Measurements from ENCODE around the gene COMT.

COMT gene

DNA sequence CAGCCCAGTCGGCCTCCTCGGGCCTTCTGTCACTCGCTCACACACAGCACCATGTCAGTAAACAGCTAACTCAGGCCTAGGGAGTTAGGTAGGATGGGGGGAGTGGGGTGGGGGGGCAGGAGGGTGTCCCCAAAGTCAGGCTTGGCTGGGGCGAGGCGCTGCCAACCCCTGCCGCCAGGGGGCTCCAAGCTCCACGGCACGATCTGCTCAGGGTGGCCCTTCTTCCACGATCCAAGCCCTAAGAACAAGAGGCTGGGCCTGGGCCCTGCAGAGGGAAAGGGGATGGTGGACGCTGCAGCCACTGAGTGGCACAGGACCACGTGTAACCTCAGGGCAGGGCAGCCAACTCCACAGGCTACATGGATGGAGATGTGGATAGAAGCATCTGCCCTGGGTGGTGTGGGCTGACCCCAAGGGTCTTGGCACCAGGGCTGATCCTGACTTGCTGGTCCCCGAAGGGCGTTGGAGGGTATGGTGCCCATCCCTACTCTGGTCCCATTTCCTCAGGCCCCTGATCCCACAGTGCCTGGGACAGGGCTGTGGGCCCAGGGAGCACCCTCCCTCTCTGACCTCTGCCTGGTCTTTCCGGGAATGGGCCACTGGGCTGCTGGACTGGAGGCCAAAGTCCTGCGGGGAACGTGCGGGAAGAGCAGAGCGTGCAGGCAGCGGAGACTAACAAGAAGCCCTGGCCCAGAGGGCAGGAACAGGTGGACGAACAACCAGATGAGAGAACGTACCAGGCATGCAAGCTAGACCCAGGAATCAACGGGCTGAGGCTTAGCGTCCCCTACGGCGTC is 29.1 kb downstream of the COMT start:
- DNase-seq (ENCODE audit: low spot score): peak; percentile 52

- DNase-seq (ENCODE audit: low spot score): no peak
These were observed 29.9 kb downstream of the COMT start for GRCh38 chr22:19971276-19972124.

DNA sequence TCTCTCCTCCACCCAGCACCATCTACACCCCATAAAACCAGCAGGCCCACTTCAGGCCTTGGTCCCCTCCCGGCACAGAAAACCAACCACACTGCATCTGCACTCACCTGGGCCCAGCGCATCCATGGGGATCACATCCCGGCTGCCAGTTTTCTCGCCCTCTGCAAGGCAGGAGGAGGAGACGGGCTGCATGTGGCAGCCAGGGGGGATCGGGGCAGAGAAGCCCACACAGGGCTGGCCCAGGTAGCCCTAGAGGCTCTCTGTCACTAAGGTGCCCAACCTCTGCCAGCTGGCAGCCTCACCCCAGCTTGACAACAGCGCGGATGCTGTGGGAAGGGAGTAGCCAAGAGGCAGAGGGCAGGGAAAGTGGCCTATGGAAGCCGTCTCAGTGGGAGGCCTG is 30.7 kb downstream of the COMT start:
- no peak for DNase-seq (ENCODE audit: low spot score)

- no peak for DNase-seq (ENCODE audit: low spot score)
These were observed 31.3 kb downstream of the COMT start for GRCh38 chr22:19972652-19973550.

GRCh38 chr22:19973551-19974267 is 32.1 kb downstream of the COMT start:
- no peak for DNase-seq (ENCODE audit: low spot score)

DNA sequence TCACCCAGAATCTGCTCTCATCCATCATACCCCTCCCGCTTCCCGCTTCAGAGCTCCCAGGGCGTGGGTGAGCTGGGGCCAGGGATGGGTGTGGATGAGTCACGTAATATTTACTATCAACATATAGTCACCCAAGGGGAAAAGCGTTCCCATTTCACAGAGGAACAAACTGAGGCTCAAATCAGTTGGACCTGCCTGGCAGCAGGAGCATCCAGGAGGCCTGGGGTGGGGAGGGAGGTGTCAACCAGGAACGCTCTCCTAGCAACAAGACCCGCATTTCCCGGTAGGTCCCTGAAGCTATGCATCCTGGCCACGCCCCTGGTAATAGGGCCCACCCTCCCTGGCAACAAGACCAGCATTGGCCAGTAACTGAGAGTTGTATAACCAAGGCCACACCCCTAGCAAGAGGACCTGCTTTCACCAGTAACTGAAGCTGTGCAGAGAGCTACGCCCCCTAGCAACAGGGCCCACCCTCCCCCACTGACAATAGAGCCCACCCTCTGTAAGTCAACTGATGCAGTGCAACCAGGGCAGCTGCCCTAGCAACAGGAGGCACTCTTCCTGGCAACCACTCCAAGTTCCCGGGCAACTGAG is 32.8 kb downstream of the COMT start:
- DNase-seq (ENCODE audit: low spot score): peak; percentile 63

DNA sequence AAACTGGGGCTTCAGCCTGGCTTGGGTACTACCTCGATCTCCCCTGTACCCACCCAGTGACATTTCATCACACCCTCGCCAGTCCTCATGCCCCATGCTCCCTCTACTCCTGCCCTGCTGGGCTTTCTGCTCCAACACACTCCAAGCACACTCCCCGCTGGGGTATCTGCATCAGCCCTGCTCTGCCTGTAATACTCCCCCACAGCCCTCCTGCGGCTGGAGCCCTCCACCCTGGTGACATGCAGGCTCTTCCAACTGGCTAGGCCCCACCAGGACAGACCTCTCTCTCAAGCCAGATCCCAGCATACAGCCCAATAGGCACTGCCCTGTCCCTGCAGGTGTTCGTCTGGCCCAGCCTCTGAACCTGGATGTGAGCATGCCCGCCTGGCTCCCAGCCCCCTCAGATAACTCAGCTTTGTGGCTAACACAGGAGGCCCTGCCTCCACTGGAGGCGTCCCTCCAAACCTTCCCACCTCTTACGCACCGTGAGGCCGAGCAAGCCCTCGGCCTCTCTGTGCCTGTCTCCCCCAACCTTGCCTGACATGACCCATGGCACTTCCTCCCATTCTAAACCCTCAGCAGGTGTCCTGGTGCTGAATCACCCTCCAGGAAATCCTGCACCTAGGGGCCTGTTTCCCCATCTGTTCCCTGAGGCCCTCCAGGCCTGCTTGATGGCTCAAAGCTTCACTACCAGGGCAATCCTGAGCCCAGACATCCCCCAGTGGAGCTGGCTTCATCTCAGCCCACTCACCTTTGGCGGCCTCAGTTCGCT is 33.5 kb downstream of the COMT start:
- DNase-seq (ENCODE audit: low spot score): no peak

DNA sequence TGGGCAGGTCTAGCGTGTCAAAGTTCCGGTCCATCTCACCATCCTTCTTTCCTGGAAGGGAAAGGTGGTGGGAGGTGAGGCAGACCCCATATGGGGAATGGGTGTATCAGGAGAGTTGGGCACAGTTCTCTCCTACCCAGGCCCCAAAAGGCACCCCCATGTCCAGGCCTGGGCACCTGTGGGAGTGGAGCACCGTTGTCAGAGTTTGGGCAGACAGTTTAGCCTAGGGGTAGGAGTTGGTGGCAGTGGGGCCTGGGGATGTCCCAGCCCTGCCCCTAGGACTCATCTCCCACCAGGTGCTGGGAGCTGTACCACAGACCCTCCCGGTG is 34.1 kb downstream of the COMT start:
- DNase-seq (ENCODE audit: low spot score): no peak

GRCh38 chr22:19976671-19977070 is 35.1 kb downstream of the COMT start:
- DNase-seq (ENCODE audit: low spot score): no peak

GRCh38 chr22:19977296-19978243 is 36.0 kb downstream of the COMT start:
- no peak for DNase-seq (ENCODE audit: low spot score)

DNA sequence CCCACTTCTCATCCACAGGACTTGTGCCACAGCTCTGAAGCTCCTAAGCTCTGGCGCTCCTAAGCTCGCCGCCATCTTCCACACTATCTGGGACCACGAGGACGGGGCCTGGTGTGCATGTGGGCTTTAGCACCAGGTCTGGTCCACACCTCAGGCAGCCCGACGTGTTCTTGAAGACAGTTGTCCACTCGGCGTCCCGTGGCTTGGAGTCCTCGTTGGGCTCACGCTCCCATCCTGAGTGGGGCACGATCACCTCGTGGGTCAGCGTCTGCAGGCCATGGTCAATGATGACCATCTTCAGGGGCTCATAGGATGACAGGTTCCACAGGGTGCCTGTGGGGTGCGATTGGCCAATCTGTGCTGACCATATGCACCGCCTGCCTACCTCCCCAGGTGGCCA is 37.2 kb downstream of the COMT start:
- DNase-seq (ENCODE audit: low spot score): no peak

DNA sequence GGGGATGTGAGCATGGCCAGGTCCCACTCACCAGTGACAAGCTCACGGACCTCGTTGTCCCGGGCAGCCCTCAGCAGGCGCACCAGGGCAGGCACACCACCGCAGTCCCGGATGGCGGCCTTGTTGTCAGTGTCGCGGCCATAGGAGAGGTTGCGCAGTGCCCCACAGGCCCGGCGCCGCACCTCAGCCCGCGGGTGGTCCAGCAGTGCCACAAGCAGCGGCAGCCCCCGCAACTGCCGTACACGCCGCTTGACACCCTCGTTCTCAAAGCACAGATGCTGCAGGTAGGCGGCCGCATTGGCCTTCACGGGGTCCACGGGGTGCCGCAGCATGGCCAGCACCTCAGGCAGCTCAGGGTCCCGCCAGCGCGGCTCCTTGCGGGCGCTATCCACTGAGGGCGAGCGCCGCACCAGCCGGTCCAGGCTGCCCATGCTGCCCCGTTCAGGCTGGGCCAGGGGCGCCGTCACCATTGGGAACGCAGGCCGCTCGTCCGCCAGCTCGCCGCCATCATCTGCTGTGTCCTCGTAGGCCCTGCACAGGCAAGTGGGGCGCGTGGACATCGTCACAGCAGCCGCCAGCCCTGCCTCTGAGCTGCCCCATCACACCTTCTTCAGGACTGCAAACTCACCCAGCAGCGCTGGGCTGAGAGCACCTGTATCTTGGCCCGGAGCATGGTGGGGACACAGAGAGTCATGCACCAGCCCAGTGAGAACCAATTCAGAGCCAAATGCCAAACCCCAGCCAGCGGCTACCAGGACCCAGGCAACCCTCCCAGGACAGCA is 38.3 kb downstream of the COMT start:
- DNase-seq (ENCODE audit: low spot score): no peak

DNA sequence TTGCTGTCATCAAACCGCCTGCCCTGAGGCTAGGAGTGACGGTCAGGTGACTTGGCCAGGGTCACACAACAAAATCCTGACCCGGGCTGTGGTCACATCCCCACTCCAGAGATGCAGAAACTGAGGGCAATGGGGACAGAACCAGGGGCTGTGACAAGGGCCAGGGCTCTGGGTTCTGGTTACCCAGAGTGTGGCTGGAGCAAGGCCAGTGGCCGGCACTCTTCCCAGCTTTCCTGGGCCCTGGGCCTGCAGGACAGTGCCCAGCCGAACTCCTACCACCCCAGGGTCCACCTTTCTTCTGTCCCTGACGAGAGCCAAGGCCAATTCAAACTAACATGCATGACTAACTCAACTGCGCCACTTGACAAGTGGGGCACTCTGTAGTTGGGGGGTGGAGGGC is 39.2 kb downstream of the COMT start:
- DNase-seq (ENCODE audit: low spot score): no peak

- no peak for DNase-seq (ENCODE audit: low spot score)
These were observed 39.8 kb downstream of the COMT start for GRCh38 chr22:19981171-19981960.

GRCh38 chr22:19981961-19982920 is 40.7 kb downstream of the COMT start:
- DNase-seq (ENCODE audit: low spot score): no peak

DNA sequence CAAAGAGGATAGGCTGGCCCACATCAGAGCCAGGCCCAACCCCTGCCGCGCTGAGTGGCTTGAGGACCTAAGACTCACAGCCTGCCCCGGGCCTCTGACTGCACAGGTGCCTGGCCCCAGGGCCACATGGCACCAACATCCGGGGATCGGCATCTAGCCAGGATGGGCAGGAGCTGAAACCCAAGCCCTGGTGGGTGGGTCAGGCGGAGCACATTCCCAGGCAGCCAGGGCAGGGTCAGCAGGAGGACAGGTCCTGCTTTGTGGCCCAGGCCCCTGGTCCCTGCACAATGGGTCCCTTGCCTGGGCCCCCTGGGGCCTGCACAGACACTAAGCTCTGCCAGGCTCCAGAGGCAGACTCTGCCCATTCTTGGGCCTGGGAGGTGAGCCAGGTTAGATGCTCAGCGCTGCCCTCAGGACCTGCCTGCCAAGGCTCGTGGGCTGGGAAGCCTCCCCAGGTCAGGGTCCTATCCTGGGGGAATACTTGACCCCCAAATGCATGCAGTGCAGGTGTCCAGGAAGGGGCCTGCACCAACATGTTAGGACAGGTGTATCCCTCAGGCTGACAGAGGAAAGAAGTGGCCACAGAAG is 41.5 kb downstream of the COMT start:
- DNase-seq (ENCODE audit: low spot score): no peak
